ENCODE results near the gene PTPRM.

GRCh38 chr18:7608174-7608550, 41.0 kb downstream of the PTPRM start:
- TF ChIP-seq EZH2phosphoT487 (IDR thresholded peaks at IDR 0.05; ENCODE audit: insufficient read depth, low read depth) (no peak), EZH2 (IDR thresholded peaks at IDR 0.05; ENCODE audit: insufficient read depth, poor library complexity, severe bottlenecking) (no peak)
